ENCODE measurements around the gene KRT26. TPM values are rescaled to one million over a fixed set of nuclear protein-coding genes. Genes with fewer than 3 reads are reported as not detected.

Gene KRT26
- total and polyA plus RNA-seq, 10 donors, result not detected

GRCh38 chr17:40795019-40795667, 23.1 kb upstream of the KRT26 start:
- intact Hi-C loops (cut with DNase I; ENCODE audit: low total_unique reads), result no loop called here
- H3K36me3 ChIP-seq, result no peaks in the 10 kb centered on the region
- 78 to 83% (median 80%) methylated on average over 10 of the region's 10 CpGs for WGBS, 5 donors
- H3K9me3 ChIP-seq, result no peaks in the 10 kb centered on the region
- DNase-seq, result no peak
- H3K27ac ChIP-seq, result no peak overlapping the region
- no peaks in the 10 kb centered on the region for H3K4me1 ChIP-seq
- no peak overlapping the region for H3K4me3 ChIP-seq
- peaks cover 0 to 53% (median 10%) of the 10 kb centered on the region in 7 donors for H3K27me3 ChIP-seq (replicated peaks in 1 of 7)
- TF ChIP-seq POLR2A (IDR thresholded peaks at IDR 0.05), result no peak
- TF ChIP-seq, protein P1, sequence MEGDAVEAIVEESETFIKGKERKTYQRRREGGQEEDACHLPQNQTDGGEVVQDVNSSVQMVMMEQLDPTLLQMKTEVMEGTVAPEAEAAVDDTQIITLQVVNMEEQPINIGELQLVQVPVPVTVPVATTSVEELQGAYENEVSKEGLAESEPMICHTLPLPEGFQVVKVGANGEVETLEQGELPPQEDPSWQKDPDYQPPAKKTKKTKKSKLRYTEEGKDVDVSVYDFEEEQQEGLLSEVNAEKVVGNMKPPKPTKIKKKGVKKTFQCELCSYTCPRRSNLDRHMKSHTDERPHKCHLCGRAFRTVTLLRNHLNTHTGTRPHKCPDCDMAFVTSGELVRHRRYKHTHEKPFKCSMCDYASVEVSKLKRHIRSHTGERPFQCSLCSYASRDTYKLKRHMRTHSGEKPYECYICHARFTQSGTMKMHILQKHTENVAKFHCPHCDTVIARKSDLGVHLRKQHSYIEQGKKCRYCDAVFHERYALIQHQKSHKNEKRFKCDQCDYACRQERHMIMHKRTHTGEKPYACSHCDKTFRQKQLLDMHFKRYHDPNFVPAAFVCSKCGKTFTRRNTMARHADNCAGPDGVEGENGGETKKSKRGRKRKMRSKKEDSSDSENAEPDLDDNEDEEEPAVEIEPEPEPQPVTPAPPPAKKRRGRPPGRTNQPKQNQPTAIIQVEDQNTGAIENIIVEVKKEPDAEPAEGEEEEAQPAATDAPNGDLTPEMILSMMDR (IDR thresholded peaks at IDR 0.05 in 8 of 11, conservative IDR thresholded peaks at IDR 0.05 in 3 of 11), result no peak
- TF ChIP-seq POLR2AphosphoS5 (IDR thresholded peaks at IDR 0.05), result no peak

- H3K27ac ChIP-seq, result no peak overlapping the region
These were observed 22.5 kb upstream of the KRT26 start for GRCh38 chr17:40794466-40794865.

GRCh38 chr17:40793832-40794231, 21.8 kb upstream of the KRT26 start:
- Histone ChIP-seq H3K27me3 (replicated peaks in 1 of 7) (peaks cover 0 to 43% (median 10%) of the 10 kb centered on the region in 7 donors), H3K4me1 (no peaks in the 10 kb centered on the region), H3K9me3 (no peaks in the 10 kb centered on the region), H3K4me3 (no peak overlapping the region), H3K27ac (no peak overlapping the region), H3K36me3 (no peaks in the 10 kb centered on the region)
- no peak for DNase-seq
- intact Hi-C loops (cut with DNase I; ENCODE audit: low total_unique reads), result no loop called here
- 69 to 84% (median 82%) methylated on average over 10 of the region's 10 CpGs for WGBS, 5 donors
- TF ChIP-seq, protein P1 (IDR thresholded peaks at IDR 0.05 in 8 of 11, conservative IDR thresholded peaks at IDR 0.05 in 3 of 11), result no peak
- TF ChIP-seq POLR2AphosphoS5 (IDR thresholded peaks at IDR 0.05) (no peak), POLR2A (IDR thresholded peaks at IDR 0.05) (no peak)

More at GRCh38 chr17:40794466-40794865, 22.5 kb upstream of the KRT26 start:
- WGBS, 5 donors, result 68 to 79% (median 72%) methylated on average over 2 of the region's 2 CpGs
- no peak overlapping the region for H3K4me3 ChIP-seq
- peaks cover 0 to 49% (median 10%) of the 10 kb centered on the region in 7 donors for H3K27me3 ChIP-seq (replicated peaks in 1 of 7)
- H3K9me3 ChIP-seq, result no peaks in the 10 kb centered on the region
- no peaks in the 10 kb centered on the region for H3K4me1 ChIP-seq
- TF ChIP-seq POLR2A (IDR thresholded peaks at IDR 0.05) (no peak), POLR2AphosphoS5 (IDR thresholded peaks at IDR 0.05) (no peak)
- TF ChIP-seq, protein P1 (IDR thresholded peaks at IDR 0.05 in 8 of 11, conservative IDR thresholded peaks at IDR 0.05 in 3 of 11), result no peak
- DNase-seq, result no peak
- no peaks in the 10 kb centered on the region for H3K36me3 ChIP-seq
- intact Hi-C loops (cut with DNase I; ENCODE audit: low total_unique reads), result no loop called here

- WGBS, 5 donors, result 45 to 57% (median 49%) methylated on average over 6 of the region's 6 CpGs
- DNase-seq, result no peak
- H3K27me3 ChIP-seq (replicated peaks in 1 of 7), result peaks cover 0 to 28% (median 5%) of the 10 kb centered on the region in 7 donors
- no peaks in the 10 kb centered on the region for H3K36me3 ChIP-seq
- H3K9me3 ChIP-seq, result no peaks in the 10 kb centered on the region
- no peak overlapping the region for H3K27ac ChIP-seq
- no peak overlapping the region for H3K4me3 ChIP-seq
- intact Hi-C loops (cut with DNase I; ENCODE audit: low total_unique reads), result no loop called here
- TF ChIP-seq POLR2A (IDR thresholded peaks at IDR 0.05), result no peak
- TF ChIP-seq, protein P1 (IDR thresholded peaks at IDR 0.05 in 8 of 11, conservative IDR thresholded peaks at IDR 0.05 in 3 of 11), result peak in 7 of 11 experiments; percentile 13 to 50 (median 29)
- H3K4me1 ChIP-seq, result peaks cover 0 to 7% (median 0%) of the 10 kb centered on the region in 6 donors
These were observed 19.9 kb upstream of the KRT26 start for GRCh38 chr17:40791787-40792436.

Measured in spleen (tissue), 11 donors.